ENCODE results near the gene PREX1.

The PREX1 gene

DNA sequence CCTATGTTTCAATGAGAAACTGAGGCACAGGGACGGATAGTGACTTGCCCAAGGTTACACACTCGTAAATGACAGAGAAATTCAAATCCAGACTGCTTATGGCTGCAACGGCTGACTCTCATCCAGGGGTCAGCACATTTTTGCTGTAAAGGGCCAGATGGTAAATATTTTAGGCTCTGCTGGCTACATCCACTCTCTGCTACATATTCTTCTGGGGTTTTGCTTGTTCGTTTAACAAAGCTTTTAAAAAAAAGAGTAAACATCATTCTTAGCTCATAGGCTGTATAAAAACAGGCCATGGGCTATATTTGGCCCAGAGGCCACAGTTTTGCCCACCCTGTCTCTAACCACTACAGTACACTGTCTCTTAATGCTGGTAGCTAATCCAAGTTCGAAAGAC lies 103.4 kb downstream of the PREX1 start:
- Mint-ChIP-seq H3K4me3 (no peak overlapping the region), H3K27ac (peak overlapping the region; percentile 65), H3K9me3 (no peaks in the 10 kb centered on the region), H3K4me1 (ENCODE audit: low read depth) (peaks cover 56% of the 10 kb centered on the region), H3K36me3 (ENCODE audit: low read depth) (peaks cover 68% of the 10 kb centered on the region), H3K27me3 (no peaks in the 10 kb centered on the region)
- DNase-seq: no peak

- Mint-ChIP-seq H3K9me3 (no peaks in the 10 kb centered on the region), H3K4me3 (no peak overlapping the region), H3K36me3 (ENCODE audit: low read depth) (peaks cover 67% of the 10 kb centered on the region), H3K4me1 (ENCODE audit: low read depth) (peaks cover 60% of the 10 kb centered on the region), H3K27me3 (no peaks in the 10 kb centered on the region), H3K27ac (peak overlapping the region; percentile 65)
- DNase-seq: no peak
These were observed 104.2 kb downstream of the PREX1 start for GRCh38 chr20:48723308-48724264.

DNA sequence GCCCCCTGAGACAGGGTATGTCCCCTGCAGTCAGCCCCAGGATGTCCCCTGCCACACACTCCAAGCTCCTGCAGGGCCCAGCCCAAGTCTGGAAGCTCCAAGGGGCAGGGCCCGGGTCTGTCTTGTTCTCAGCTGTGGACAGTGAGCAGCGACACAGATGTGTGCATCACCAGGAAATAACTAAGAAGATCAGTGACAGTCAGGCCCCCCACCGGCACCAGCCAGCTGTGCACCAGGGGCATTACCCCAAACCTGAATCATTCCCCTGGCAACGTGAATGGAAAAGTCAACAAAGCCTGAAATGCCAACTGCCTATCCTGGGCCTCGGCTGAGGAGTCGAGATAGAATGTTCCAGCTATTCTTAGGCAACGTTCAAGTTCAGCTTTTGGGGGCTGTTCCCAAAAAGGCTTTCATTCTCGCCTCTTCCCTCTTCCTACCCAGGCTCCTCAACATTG lies 105.0 kb downstream of the PREX1 start:
- peaks cover 63% of the 10 kb centered on the region for H3K4me1 Mint-ChIP-seq (ENCODE audit: low read depth)
- H3K27ac Mint-ChIP-seq: peak overlapping the region; percentile 60
- no peaks in the 10 kb centered on the region for H3K27me3 Mint-ChIP-seq
- no peak overlapping the region for H3K4me3 Mint-ChIP-seq
- H3K36me3 Mint-ChIP-seq (ENCODE audit: low read depth): peaks cover 59% of the 10 kb centered on the region
- DNase-seq: no peak
- no peaks in the 10 kb centered on the region for H3K9me3 Mint-ChIP-seq

DNA sequence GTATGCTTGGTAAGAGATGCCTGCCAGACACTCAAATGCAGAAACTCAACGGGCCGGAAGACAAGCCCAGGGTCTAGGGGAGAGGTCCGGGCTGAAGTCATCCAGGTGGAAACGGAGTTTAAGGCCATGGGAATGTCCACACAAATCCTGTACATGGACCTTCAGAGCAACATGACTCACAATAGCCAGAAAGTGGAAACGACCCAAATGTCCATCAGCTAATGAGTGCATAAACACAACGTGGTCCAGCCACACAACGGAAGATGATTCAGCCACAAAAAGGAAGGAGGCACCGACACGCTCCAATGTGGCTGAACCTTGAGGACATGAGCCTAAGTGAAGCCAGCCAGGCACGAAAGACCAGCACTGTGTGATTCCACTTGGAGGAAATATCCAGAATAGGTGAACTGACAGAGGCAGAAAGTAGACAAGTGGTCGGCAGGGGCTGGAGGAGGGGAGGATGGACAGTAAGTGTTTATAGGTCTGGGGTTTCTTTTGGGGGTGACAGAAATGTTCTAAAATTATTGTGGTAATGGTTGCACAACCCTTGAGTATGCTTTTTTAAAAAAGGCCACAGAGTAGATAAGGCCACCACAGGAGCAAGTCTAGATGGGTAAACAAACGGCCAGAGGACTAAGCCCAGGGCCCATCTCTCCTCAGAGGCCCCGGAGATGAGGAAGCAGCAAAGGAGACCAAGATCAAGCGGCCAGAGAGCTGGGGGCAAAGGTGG lies 105.6 kb downstream of the PREX1 start:
- no peak overlapping the region for H3K4me3 Mint-ChIP-seq
- DNase-seq: no peak
- peaks cover 68% of the 10 kb centered on the region for H3K4me1 Mint-ChIP-seq (ENCODE audit: low read depth)
- peaks cover 63% of the 10 kb centered on the region for H3K36me3 Mint-ChIP-seq (ENCODE audit: low read depth)
- no peaks in the 10 kb centered on the region for H3K27me3 Mint-ChIP-seq
- no peaks in the 10 kb centered on the region for H3K9me3 Mint-ChIP-seq
- H3K27ac Mint-ChIP-seq: peak overlapping the region; percentile 60

GRCh38 chr20:48721324-48722001 lies 106.3 kb downstream of the PREX1 start:
- no peak for DNase-seq
- Mint-ChIP-seq H3K36me3 (ENCODE audit: low read depth) (peaks cover 60% of the 10 kb centered on the region), H3K9me3 (no peaks in the 10 kb centered on the region), H3K27ac (peak overlapping the region; percentile 11), H3K4me1 (ENCODE audit: low read depth) (peaks cover 75% of the 10 kb centered on the region), H3K27me3 (no peaks in the 10 kb centered on the region), H3K4me3 (no peak overlapping the region)

DNA sequence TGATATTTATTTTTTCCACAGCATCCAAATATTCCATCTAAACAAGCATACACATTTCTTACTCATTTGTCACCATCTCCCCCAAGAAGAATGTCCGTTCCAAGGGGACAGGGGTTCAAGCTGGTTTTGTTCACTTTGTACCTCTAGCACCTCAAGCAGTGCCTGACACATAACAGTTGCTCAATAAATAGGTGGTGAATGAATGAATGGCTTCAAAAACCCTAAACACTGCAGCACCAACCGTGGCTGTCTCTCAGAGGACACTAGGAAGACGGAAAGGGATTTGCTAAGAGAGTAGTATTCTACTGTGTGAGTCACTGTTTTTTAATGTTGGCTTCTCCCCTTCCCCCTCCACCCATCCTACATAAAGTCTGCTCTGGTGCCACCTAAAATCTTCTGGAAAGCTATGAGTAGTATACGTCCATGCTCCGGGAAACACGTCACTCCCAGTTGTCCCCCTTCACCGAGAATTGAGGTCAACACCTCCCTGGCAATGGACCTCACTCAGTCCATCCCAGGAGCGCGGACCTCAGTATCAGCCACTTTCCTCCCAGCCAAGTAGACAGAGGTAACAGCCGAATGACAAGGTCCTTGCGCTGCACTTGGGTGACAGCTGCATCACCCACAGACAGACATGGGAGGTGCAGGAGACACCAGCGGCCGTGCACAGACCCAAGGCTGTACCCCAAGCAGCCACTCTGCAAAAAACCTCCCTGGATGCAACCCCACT lies 107.4 kb downstream of the PREX1 start:
- Mint-ChIP-seq H3K36me3 (ENCODE audit: low read depth) (peaks cover 61% of the 10 kb centered on the region), H3K9me3 (no peaks in the 10 kb centered on the region), H3K4me1 (ENCODE audit: low read depth) (peaks cover 86% of the 10 kb centered on the region), H3K27ac (peak overlapping the region; percentile 92), H3K27me3 (no peaks in the 10 kb centered on the region), H3K4me3 (no peak overlapping the region)
- no peak for DNase-seq

- Mint-ChIP-seq H3K4me1 (ENCODE audit: low read depth) (peaks cover 91% of the 10 kb centered on the region), H3K36me3 (ENCODE audit: low read depth) (peaks cover 59% of the 10 kb centered on the region), H3K27ac (peak overlapping the region; percentile 92), H3K27me3 (no peaks in the 10 kb centered on the region), H3K4me3 (peak overlapping the region; percentile 61), H3K9me3 (no peaks in the 10 kb centered on the region)
- DNase-seq: no peak
These were observed 108.1 kb downstream of the PREX1 start for GRCh38 chr20:48719598-48720255.

DNA sequence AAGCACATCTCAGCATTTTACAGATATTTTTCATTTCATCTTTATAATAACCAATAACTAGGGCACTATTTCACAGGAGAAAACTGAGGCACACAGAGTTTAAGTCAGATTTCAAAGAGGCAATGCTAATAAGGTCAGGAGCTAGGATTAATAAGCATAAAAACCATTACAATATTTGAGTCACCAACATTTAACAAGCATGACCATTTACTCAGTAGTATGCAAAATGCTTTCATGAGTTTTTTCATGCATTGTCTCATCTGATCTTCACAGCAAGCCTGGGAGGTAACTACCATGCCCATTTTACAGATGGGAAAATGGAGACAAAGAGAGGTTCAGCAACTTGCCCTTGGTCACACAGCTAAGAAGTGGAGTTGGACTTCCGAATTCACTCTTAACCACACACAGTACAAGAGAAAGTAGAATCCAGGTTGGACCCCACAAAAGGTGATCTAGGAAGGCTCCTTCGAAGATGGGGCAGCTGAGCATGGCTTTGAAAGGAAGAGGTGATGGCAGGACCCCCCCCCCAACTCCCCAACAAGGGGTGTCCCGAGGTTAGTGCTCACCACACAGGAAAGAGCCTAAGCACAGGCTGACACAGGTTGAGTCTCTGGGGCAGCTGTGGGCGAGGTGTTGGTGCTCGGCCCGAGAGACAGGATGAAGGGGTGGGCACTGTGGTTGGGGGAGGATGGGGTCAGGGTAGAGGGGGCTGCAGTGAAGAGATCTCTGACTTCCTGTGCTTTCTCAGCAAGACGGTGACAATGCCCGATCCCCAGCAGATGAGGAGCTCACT lies 108.8 kb downstream of the PREX1 start:
- Mint-ChIP-seq H3K9me3 (no peaks in the 10 kb centered on the region), H3K27ac (peak overlapping the region; percentile 92), H3K4me3 (peak overlapping the region; percentile 61), H3K27me3 (no peaks in the 10 kb centered on the region), H3K4me1 (ENCODE audit: low read depth) (peaks cover 93% of the 10 kb centered on the region), H3K36me3 (ENCODE audit: low read depth) (peaks cover 54% of the 10 kb centered on the region)
- peak; percentile 56 for DNase-seq

DNA sequence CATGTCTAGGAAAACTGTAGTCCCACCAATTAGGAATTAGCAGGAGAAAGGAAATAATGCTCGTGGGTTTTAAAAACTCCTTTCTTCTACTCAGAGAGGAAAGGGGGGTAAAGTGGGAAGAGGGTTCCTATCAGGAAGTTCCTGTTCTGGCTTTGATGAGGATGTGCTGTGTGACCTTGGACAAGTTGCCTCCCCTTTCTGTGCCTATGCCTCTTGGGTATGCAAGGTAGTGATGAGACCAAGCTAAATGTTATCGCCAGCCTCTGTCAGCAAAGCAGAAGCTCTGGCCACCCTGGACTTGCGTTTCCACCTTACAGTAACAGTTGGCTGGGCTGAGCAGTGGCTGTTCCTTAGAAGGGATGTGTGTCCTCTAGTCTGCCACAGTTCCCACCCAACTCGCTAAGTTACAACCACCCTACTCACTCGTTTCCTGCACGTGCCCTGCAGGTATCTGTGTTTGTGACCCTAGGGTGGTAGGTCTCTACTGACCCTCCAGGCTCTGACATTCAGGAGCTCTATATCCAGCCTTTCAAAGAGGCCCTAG lies 110.0 kb downstream of the PREX1 start:
- DNase-seq: no peak

GRCh38 chr20:48717095-48717672 lies 110.6 kb downstream of the PREX1 start:
- H3K9me3 Mint-ChIP-seq: no peaks in the 10 kb centered on the region
- no peaks in the 10 kb centered on the region for H3K27me3 Mint-ChIP-seq
- H3K4me3 Mint-ChIP-seq: peak overlapping the region; percentile 23
- peaks cover 48% of the 10 kb centered on the region for H3K36me3 Mint-ChIP-seq (ENCODE audit: low read depth)
- DNase-seq: no peak
- peaks cover 88% of the 10 kb centered on the region for H3K4me1 Mint-ChIP-seq (ENCODE audit: low read depth)
- peak overlapping the region; percentile 96 for H3K27ac Mint-ChIP-seq

More for the DNA sequence above, 110.0 kb downstream of the PREX1 start:
- Mint-ChIP-seq H3K36me3 (ENCODE audit: low read depth) (peaks cover 45% of the 10 kb centered on the region), H3K4me3 (peak overlapping the region; percentile 23), H3K9me3 (no peaks in the 10 kb centered on the region), H3K4me1 (ENCODE audit: low read depth) (peaks cover 88% of the 10 kb centered on the region), H3K27ac (peak overlapping the region; percentile 96), H3K27me3 (no peaks in the 10 kb centered on the region)

DNA sequence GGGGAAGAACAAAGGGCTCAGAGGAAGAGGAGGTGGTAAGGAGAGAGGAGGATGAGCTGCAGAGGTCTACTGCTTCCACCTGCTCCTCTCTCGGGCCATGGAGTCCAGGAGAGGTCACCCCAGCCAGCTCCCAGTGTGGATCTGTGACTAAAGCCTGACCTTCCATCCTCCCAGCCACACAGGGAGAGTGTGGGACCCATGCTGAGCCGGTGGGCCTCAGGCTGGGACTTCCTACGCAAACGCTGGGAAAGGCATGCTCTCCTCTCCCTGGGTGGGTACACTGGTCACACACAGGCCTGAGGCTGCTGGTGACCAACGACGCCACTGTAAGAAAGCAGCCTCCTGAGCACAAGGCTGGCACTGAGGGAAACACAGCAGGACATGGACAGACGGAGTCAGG lies 111.3 kb downstream of the PREX1 start:
- Mint-ChIP-seq H3K4me3 (peak overlapping the region; percentile 59), H3K4me1 (ENCODE audit: low read depth) (peaks cover 87% of the 10 kb centered on the region), H3K36me3 (ENCODE audit: low read depth) (peaks cover 43% of the 10 kb centered on the region)

GRCh38 chr20:48716086-48716485 lies 111.7 kb downstream of the PREX1 start:
- H3K27ac Mint-ChIP-seq: peak overlapping the region; percentile 96
- peaks cover 82% of the 10 kb centered on the region for H3K4me1 Mint-ChIP-seq (ENCODE audit: low read depth)
- peak; percentile 77 for DNase-seq
- no peaks in the 10 kb centered on the region for H3K9me3 Mint-ChIP-seq
- H3K4me3 Mint-ChIP-seq: peak overlapping the region; percentile 59
- H3K27me3 Mint-ChIP-seq: no peaks in the 10 kb centered on the region
- H3K36me3 Mint-ChIP-seq (ENCODE audit: low read depth): peaks cover 39% of the 10 kb centered on the region

More for the DNA sequence above, 111.3 kb downstream of the PREX1 start:
- Mint-ChIP-seq H3K9me3 (no peaks in the 10 kb centered on the region), H3K27me3 (no peaks in the 10 kb centered on the region), H3K27ac (peak overlapping the region; percentile 96)
- DNase-seq: no peak
